Hepatocyte (in vitro differentiated cells): ENCODE results near the gene B3GNT3.

Experiments
- CTCF ChIP-seq: fragments of 200-600 bp; sonication (generic); IDR thresholded peaks from 2 replicates; pipeline ENCODE4 v1.5.1; 2016; ENCODE audit warnings: antibody characterized with exemption, mild to moderate bottlenecking; ENCODE audit not compliant: poor library complexity
- EZH2 ChIP-seq: fragments of 200-600 bp; sonication (generic); IDR thresholded peaks from 2 replicates; pipeline ENCODE4 v1.6.1; 2016; ENCODE audit warnings: antibody characterized with exemption, mild to moderate bottlenecking, borderline replicate concordance
- EZH2phosphoT487 ChIP-seq: fragments of 200-600 bp; sonication (generic); IDR thresholded peaks from one replicate; pipeline ENCODE4 v1.6.1; 2018; ENCODE audit warnings: antibody characterized with exemption, mild to moderate bottlenecking, low read depth, moderate library complexity; ENCODE audit not compliant: unreplicated experiment, severe bottlenecking

GRCh38 chr19:17843908-17844490 is 49.1 kb downstream of the B3GNT3 start:
- TF ChIP-seq CTCF: no peak
- no peak for TF ChIP-seq EZH2
- TF ChIP-seq EZH2phosphoT487: no peak
